ENCODE measurements around the gene IL1RL2. TPM values are rescaled to one million over a fixed set of nuclear protein-coding genes. Genes with fewer than 3 reads are reported as not detected.

The IL1RL2 gene
- total and polyA plus RNA-seq, 2 of the 4 experiments (the other 2 are of a cell fraction) = 0.09 to 0.36 TPM

DNA sequence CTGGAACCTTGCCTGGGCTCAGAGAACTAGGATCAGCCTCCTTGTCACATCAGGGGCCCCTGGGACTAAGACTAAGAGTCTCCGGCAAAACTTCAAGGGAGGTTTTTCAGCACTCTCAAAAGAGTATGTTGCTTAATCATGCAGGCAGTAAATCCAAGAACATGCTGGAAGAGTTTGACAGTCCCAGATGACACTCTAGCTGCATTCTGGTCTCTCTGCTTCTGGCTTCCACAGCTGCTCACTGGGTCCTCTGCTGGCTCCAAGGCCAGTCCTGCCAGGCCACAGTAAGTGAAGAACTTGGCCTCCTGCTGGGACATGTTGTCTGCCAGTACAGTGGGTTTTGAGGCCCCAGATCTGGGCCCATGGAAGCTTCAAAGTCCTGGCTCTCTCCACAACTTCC lies 79.4 kb downstream of the IL1RL2 start:
- CTCF ChIA-PET = interaction anchor here (0.6 kb wide), 1 partner anchor 19 kb away, joined by 3 read pairs; no protein-coding TSS in a partner anchor
- Histone ChIP-seq H3K27me3 (ENCODE audit: control insufficient read depth, insufficient read depth, low read length) (no peaks in the 10 kb centered on the region), H2AFZ (replicated peaks; ENCODE audit: low read length, poor library complexity) (peak overlapping the region; percentile 44), H3K79me1 (ENCODE audit: low read depth in 1 of 2, low read length in 2 of 2) (no peaks in the 10 kb centered on the region; a peak in 1 of 4 replicates), H2BK5ac (ENCODE audit: low read depth, low read length, poor library complexity, severe bottlenecking) (no peak overlapping the region), H3K4ac (ENCODE audit: low read depth, low read length) (peak overlapping the region; percentile 99), H4K5ac (ENCODE audit: low read depth, low read length) (peak overlapping the region; percentile 37; the same call in 1 of the 2 replicates), H3K9ac (ENCODE audit: low read depth, low read length) (no peak overlapping the region), H3K4me3 (ENCODE audit: insufficient read depth, low read depth, low read length) (no peak overlapping the region), H4K91ac (ENCODE audit: insufficient read depth, low read depth, low read length) (peak overlapping the region; percentile 97; the same call in 1 of the 2 replicates), H3K27ac (ENCODE audit: insufficient read depth, low read length) (no peak overlapping the region), H2BK20ac (ENCODE audit: low read depth, low read length) (peak overlapping the region; percentile 98; the same call in 1 of the 2 replicates), H3K9me1 (ENCODE audit: insufficient read depth, low read length) (peaks cover 17% of the 10 kb centered on the region), H3K9me3 (ENCODE audit: control insufficient read depth, insufficient read depth, low read length) (no peaks in the 10 kb centered on the region), H4K8ac (ENCODE audit: low read depth in 2 of 2, low read length in 2 of 2) (no peak overlapping the region; a peak in 1 of 4 replicates), H2BK15ac (ENCODE audit: low read depth, low read length) (peak overlapping the region; percentile 96; the same call in 2 of the 3 replicates), H3K14ac (replicated peaks; ENCODE audit: low read depth, low read length) (0 out of 2 replicates have a peak overlapping the region, but pooled peaks have one; percentile 95), H2AK5ac (ENCODE audit: low read depth, low read length) (peak overlapping the region; percentile 78), H3K4me1 (ENCODE audit: control insufficient read depth, insufficient read depth, low read length) (peaks cover 26% of the 10 kb centered on the region), H3K4me2 (ENCODE audit: low read depth, low read length) (no peak overlapping the region), H3K36me3 (ENCODE audit: control insufficient read depth, insufficient read depth, low read length) (no peaks in the 10 kb centered on the region), H4K20me1 (ENCODE audit: insufficient read depth, low read length) (no peaks in the 10 kb centered on the region), H3K18ac (ENCODE audit: low read depth, low read length) (peak overlapping the region; percentile 5; the same call in 1 of the 2 replicates), H3K23ac (ENCODE audit: low read depth, low read length) (no peak overlapping the region), H3K56ac (ENCODE audit: extremely low read depth, insufficient read depth, low read length) (no peak overlapping the region), H2AK9ac (replicated peaks; ENCODE audit: low read depth, low read length, poor library complexity) (no peak overlapping the region), H2BK120ac (ENCODE audit: low read depth, low read length) (peak overlapping the region; percentile 100)
- ATAC-seq (ENCODE audit: low read depth) (no peak), DNase-seq (no peak)
- in situ Hi-C loops (cut with MboI; ENCODE audit: low sequenced_read_pairs) = no loop called here
- dilution Hi-C loops (cut with HindIII; ENCODE audit: low sequenced_read_pairs, unreplicated experiment) = no loop called here
- intact Hi-C loops (cut with micrococcal nuclease) = no loop called here
- WGBS, 2 experiments (ENCODE audit: extremely low coverage in 2 of 2, insufficient read length in 1 of 2) = 100% methylated on average over 1 of the region's 1 CpG; no CpG with 5 or more reads in 1 of the 2 experiments
- BruUV-seq (replicated peaks) = no TSS peak
- no peak for TF ChIP-seq POLR2A (IDR thresholded peaks at IDR 0.05; ENCODE audit: low read depth, low read length)
- TF ChIP-seq CEBPB (IDR thresholded peaks at IDR 0.05; ENCODE audit: low read depth, low read length) = 0 out of 2 replicates have a peak, but pooled peaks have one; percentile 18
- no peak for TF ChIP-seq FOS (IDR thresholded peaks at IDR 0.05; ENCODE audit: low read depth, low read length)
- POLR2A ChIA-PET (ENCODE audit: unreplicated experiment) = no interaction called here

All from IMR-90 (cell line).